ENCODE results near the gene CFAP46.
A peak's percentile ranks its signal among the peaks of the same experiment; 100 is the strongest.

Gene CFAP46

GRCh38 chr10:132910186-132910880, 32.0 kb downstream of the CFAP46 start:
- no peak overlapping the region for H3K4ac ChIP-seq (ENCODE audit: low read length)

DNA sequence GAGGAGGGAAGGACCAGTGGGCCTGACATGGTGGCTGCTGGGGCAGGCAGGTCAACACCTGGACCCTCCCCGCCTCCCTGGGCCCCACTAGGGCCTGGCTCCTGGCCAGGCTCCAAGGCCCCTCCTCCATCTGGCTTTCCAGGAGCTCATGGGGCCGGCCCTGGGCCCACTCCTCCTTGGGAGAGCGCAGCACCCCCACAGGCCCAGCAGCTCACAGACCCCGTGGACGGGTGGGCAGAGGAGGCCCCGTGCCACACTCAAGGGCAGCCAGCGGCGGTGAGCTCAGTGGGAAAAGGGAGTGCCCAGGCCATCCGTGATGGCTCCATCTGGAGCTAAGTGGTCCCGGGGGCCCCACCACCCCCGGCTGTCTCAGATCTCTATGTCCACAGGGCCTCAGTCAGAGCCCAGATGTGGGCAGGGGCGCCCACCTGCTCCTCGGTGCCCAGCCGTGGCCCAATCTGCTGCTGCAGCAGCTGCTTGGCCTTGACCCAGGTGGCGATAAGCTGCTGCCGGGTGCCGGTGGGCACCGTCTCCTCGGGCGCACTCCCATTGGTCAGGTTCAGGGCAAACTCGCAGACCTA, 32.8 kb downstream of the CFAP46 start:
- no peak overlapping the region for H2BK5ac ChIP-seq (ENCODE audit: low read length)
- no peak overlapping the region for H2AFZ ChIP-seq (ENCODE audit: low read length)
- peak overlapping the region; percentile 37 for H2AK5ac ChIP-seq (ENCODE audit: low read depth, low read length)
- no peaks in the 10 kb centered on the region for H3K27me3 ChIP-seq (ENCODE audit: control insufficient read depth in 3 of 3, insufficient read depth in 3 of 3, low read depth in 1 of 3, low read length in 3 of 3)
- peak overlapping the region; percentile 47 for H2BK120ac ChIP-seq (ENCODE audit: low read depth, low read length)
- H3K9ac ChIP-seq (ENCODE audit: low read depth, low read length, poor library complexity), result no peak overlapping the region
- H3K4me2 ChIP-seq (ENCODE audit: insufficient read depth, low read length, poor library complexity, severe bottlenecking), result no peak overlapping the region
- H4K8ac ChIP-seq (ENCODE audit: low read depth, low read length), result no peak overlapping the region
- H3K4ac ChIP-seq (ENCODE audit: low read length), result no peak overlapping the region
- no peak for DNase-seq (ENCODE audit: low spot score)
- H3K18ac ChIP-seq (ENCODE audit: low read length), result peak overlapping the region; percentile 80
- H3K4me3 ChIP-seq (ENCODE audit: low read length in 2 of 2), result no peak overlapping the region
- H3K4me1 ChIP-seq (ENCODE audit: control insufficient read depth in 2 of 2, insufficient read depth in 1 of 2, low read depth in 1 of 2, low read length in 2 of 2), result peaks cover 0 to 9% of the 10 kb centered on the region in 2 donors
- H3K23ac ChIP-seq (ENCODE audit: low read depth, low read length, poor library complexity), result no peak overlapping the region
- H2BK12ac ChIP-seq (ENCODE audit: low read length), result no peak overlapping the region
- H4K91ac ChIP-seq (ENCODE audit: low read depth, low read length, poor library complexity), result no peak overlapping the region
- no peak overlapping the region for H3K27ac ChIP-seq (replicated peaks; ENCODE audit: low read length)
- no peak overlapping the region for H3K14ac ChIP-seq (ENCODE audit: low read length)
- no peaks in the 10 kb centered on the region for H3K36me3 ChIP-seq (replicated peaks in 1 of 2; ENCODE audit: control insufficient read depth in 2 of 2, insufficient read depth in 2 of 2, low read length in 2 of 2)
- WGBS, 2 donors (ENCODE audit: extremely low coverage in 2 of 2, insufficient read length in 2 of 2, insufficient replicate concordance in 1 of 2), result no CpG with 5 or more reads among the region's 21 CpGs
- H2BK15ac ChIP-seq (ENCODE audit: low read length), result no peak overlapping the region
- peaks cover 0 to 6% of the 10 kb centered on the region in 2 donors for H3K9me3 ChIP-seq (replicated peaks in 1 of 2; ENCODE audit: control insufficient read depth in 2 of 2, insufficient read depth in 1 of 2, low read depth in 1 of 2, low read length in 2 of 2)
- H3K79me1 ChIP-seq (ENCODE audit: low read depth, low read length), result peaks cover 2% of the 10 kb centered on the region

More at GRCh38 chr10:132910186-132910880, 32.0 kb downstream of the CFAP46 start:
- H2BK120ac ChIP-seq (ENCODE audit: low read depth, low read length), result no peak overlapping the region
- H2AK5ac ChIP-seq (ENCODE audit: low read depth, low read length), result peak overlapping the region; percentile 78
- H2BK15ac ChIP-seq (ENCODE audit: low read length), result no peak overlapping the region
- peak overlapping the region; percentile 60 for H3K23ac ChIP-seq (ENCODE audit: low read depth, low read length, poor library complexity)
- H3K36me3 ChIP-seq (replicated peaks in 1 of 2; ENCODE audit: control insufficient read depth in 2 of 2, insufficient read depth in 2 of 2, low read length in 2 of 2), result no peaks in the 10 kb centered on the region
- H3K14ac ChIP-seq (ENCODE audit: low read length), result peak overlapping the region; percentile 44
- H4K8ac ChIP-seq (ENCODE audit: low read depth, low read length), result no peak overlapping the region
- H3K79me1 ChIP-seq (ENCODE audit: low read depth, low read length), result peaks cover 2% of the 10 kb centered on the region
- WGBS, 2 donors (ENCODE audit: extremely low coverage in 2 of 2, insufficient read length in 2 of 2, insufficient replicate concordance in 1 of 2), result no CpG with 5 or more reads among the region's 28 CpGs
- no peaks in the 10 kb centered on the region for H3K27me3 ChIP-seq (ENCODE audit: control insufficient read depth in 3 of 3, insufficient read depth in 3 of 3, low read depth in 1 of 3, low read length in 3 of 3)
- H2BK12ac ChIP-seq (ENCODE audit: low read length), result peak overlapping the region; percentile 73
- H3K9me3 ChIP-seq (replicated peaks in 1 of 2; ENCODE audit: control insufficient read depth in 2 of 2, insufficient read depth in 1 of 2, low read depth in 1 of 2, low read length in 2 of 2), result peaks cover 0 to 4% of the 10 kb centered on the region in 2 donors
- H3K18ac ChIP-seq (ENCODE audit: low read length), result peak overlapping the region; percentile 52
- H3K4me3 ChIP-seq (ENCODE audit: low read length in 2 of 2), result no peak overlapping the region
- H2BK5ac ChIP-seq (ENCODE audit: low read length), result no peak overlapping the region
- H3K4me1 ChIP-seq (ENCODE audit: control insufficient read depth in 2 of 2, insufficient read depth in 1 of 2, low read depth in 1 of 2, low read length in 2 of 2), result peaks cover 0 to 9% of the 10 kb centered on the region in 2 donors
- H3K4me2 ChIP-seq (ENCODE audit: insufficient read depth, low read length, poor library complexity, severe bottlenecking), result no peak overlapping the region
- no peak overlapping the region for H3K9ac ChIP-seq (ENCODE audit: low read depth, low read length, poor library complexity)
- H4K91ac ChIP-seq (ENCODE audit: low read depth, low read length, poor library complexity), result no peak overlapping the region
- DNase-seq (ENCODE audit: low spot score), result no peak
- no peak overlapping the region for H3K27ac ChIP-seq (replicated peaks; ENCODE audit: low read length)
- H2AFZ ChIP-seq (ENCODE audit: low read length), result no peak overlapping the region

GRCh38 chr10:132908621-132909295, 33.6 kb downstream of the CFAP46 start:
- no CpG with 5 or more reads among the region's 33 CpGs for WGBS, 2 donors (ENCODE audit: extremely low coverage in 2 of 2, insufficient read length in 2 of 2, insufficient replicate concordance in 1 of 2)
- H3K36me3 ChIP-seq (replicated peaks in 1 of 2; ENCODE audit: control insufficient read depth in 2 of 2, insufficient read depth in 2 of 2, low read length in 2 of 2), result no peaks in the 10 kb centered on the region

More at GRCh38 chr10:132908621-132909295, 33.6 kb downstream of the CFAP46 start:
- Histone ChIP-seq H2AFZ (ENCODE audit: low read length) (no peak overlapping the region), H3K9ac (ENCODE audit: low read depth, low read length, poor library complexity) (peak overlapping the region; percentile 3), H3K27ac (replicated peaks; ENCODE audit: low read length) (no peak overlapping the region), H3K4me1 (ENCODE audit: control insufficient read depth in 2 of 2, insufficient read depth in 1 of 2, low read depth in 1 of 2, low read length in 2 of 2) (peaks cover 0 to 9% of the 10 kb centered on the region in 2 donors), H3K18ac (ENCODE audit: low read length) (peak overlapping the region; percentile 80), H3K27me3 (ENCODE audit: control insufficient read depth in 3 of 3, insufficient read depth in 3 of 3, low read depth in 1 of 3, low read length in 3 of 3) (no peaks in the 10 kb centered on the region), H2BK5ac (ENCODE audit: low read length) (peak overlapping the region; percentile 17), H3K79me1 (ENCODE audit: low read depth, low read length) (peaks cover 2% of the 10 kb centered on the region), H2BK15ac (ENCODE audit: low read length) (no peak overlapping the region), H3K23ac (ENCODE audit: low read depth, low read length, poor library complexity) (no peak overlapping the region), H2BK12ac (ENCODE audit: low read length) (peak overlapping the region; percentile 91), H4K91ac (ENCODE audit: low read depth, low read length, poor library complexity) (no peak overlapping the region), H3K9me3 (replicated peaks in 1 of 2; ENCODE audit: control insufficient read depth in 2 of 2, insufficient read depth in 1 of 2, low read depth in 1 of 2, low read length in 2 of 2) (peaks cover 0 to 6% of the 10 kb centered on the region in 2 donors), H3K4me2 (ENCODE audit: insufficient read depth, low read length, poor library complexity, severe bottlenecking) (no peak overlapping the region), H3K4ac (ENCODE audit: low read length) (no peak overlapping the region), H2AK5ac (ENCODE audit: low read depth, low read length) (no peak overlapping the region), H4K8ac (ENCODE audit: low read depth, low read length) (peak overlapping the region; percentile 55), H2BK120ac (ENCODE audit: low read depth, low read length) (no peak overlapping the region), H3K4me3 (ENCODE audit: low read length in 2 of 2) (no peak overlapping the region), H3K14ac (ENCODE audit: low read length) (peak overlapping the region; percentile 14)
- no peak for DNase-seq (ENCODE audit: low spot score)

Measured in neuronal stem cell (in vitro differentiated cells).